ENCODE measurements around the gene EYA4.

The EYA4 gene

DNA sequence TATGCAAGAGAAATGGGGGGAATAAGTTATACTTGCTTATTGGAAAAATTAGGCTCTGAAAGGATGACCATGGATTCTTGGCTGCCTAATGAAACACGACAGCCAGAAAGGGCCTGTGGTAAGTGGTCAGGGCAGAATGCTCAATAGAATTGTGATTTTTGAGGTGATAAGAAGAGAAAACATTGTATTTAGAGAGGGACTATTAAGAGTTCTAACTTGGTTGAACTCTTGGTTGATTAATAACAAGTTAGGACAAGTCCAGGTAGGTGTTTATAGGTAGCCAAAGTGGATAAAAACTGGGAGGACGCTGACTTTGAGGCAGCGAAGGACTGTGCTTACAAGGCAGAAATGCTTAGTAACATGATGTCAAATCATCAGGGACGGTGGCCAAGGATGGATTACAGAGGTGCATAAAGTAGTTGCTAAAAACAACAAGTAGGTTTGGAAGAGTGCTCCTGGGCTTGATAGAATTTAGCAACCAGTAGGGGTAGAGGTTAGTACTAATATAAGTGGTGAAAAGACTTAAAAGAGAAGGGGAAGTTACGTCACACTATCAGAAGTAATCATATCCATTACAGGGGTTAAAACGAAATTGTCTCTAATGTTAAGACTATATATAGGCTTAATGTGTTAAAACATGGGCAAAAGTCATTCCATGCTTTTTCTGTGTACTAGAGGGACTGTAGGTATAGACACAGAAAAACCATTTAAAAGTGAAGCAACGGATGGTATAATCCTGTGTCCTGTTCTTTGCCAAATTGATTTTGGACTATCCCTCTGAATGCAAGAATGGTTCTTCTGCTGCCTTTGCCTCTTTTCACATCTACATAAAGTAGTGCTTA lies 98.6 kb downstream of the EYA4 start:
- H3K27me3 ChIP-seq = no peaks in the 10 kb centered on the region
- intact Hi-C loops (cut with DNase I; ENCODE audit: low total_unique reads) = no loop called here
- TF ChIP-seq, protein P1, sequence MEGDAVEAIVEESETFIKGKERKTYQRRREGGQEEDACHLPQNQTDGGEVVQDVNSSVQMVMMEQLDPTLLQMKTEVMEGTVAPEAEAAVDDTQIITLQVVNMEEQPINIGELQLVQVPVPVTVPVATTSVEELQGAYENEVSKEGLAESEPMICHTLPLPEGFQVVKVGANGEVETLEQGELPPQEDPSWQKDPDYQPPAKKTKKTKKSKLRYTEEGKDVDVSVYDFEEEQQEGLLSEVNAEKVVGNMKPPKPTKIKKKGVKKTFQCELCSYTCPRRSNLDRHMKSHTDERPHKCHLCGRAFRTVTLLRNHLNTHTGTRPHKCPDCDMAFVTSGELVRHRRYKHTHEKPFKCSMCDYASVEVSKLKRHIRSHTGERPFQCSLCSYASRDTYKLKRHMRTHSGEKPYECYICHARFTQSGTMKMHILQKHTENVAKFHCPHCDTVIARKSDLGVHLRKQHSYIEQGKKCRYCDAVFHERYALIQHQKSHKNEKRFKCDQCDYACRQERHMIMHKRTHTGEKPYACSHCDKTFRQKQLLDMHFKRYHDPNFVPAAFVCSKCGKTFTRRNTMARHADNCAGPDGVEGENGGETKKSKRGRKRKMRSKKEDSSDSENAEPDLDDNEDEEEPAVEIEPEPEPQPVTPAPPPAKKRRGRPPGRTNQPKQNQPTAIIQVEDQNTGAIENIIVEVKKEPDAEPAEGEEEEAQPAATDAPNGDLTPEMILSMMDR (IDR thresholded peaks at IDR 0.05) = no peak
- H3K4me3 ChIP-seq = no peak overlapping the region
- H3K27ac ChIP-seq = no peak overlapping the region
- no peaks in the 10 kb centered on the region for H3K36me3 ChIP-seq
- no peaks in the 10 kb centered on the region for H3K4me1 ChIP-seq
- no peak for DNase-seq
- H3K9me3 ChIP-seq = no peaks in the 10 kb centered on the region

DNA sequence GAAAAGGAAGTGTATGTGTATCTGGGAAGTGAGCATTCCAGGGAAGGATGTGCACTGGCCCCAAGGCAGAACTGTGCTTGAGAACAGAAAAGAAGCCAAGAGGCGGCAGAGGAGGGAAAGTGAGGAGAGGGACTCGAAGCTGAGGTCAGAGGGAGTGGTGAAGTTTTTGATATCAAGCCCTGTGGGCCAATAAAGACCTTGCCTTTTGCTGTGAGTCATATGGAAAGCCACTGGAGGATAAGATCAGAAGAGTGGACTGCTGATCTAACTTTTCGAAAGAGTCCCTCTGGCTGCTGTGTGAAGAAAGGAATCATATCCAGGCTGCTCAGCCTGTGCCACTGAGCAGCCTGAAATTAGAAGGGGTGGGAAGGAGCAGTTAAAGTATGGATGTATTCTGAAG lies 99.4 kb downstream of the EYA4 start:
- Histone ChIP-seq H3K4me1 (no peaks in the 10 kb centered on the region), H3K27me3 (no peaks in the 10 kb centered on the region), H3K27ac (no peak overlapping the region), H3K4me3 (no peak overlapping the region), H3K9me3 (no peaks in the 10 kb centered on the region), H3K36me3 (no peaks in the 10 kb centered on the region)
- TF ChIP-seq, protein P1 (IDR thresholded peaks at IDR 0.05) = no peak
- intact Hi-C loops (cut with DNase I; ENCODE audit: low total_unique reads) = no loop called here
- DNase-seq = no peak

DNA sequence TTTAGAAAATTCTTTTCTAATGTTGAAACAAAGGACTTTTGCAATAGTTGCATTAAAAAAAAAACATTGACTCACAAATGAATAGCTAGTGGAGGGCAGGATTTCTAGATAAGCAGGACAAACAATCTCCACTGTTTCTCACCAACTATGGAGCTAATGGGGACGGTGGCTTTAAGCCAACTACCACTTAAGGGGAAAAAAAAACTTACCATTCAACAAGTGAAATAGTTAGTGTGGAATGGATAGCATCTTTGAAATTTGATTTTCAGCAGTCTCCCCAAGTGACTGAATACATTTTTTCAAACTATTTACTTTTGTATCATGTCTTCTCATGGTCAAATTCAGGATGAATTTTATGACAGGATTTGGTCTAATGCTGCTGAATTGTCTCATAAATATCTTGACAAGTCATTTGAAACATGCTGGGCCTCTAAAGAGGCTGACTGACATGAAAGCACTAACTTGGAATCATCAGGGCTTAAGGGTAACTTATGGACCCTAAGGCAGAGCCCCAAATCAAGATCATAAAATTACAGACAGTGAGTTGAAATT lies 100.5 kb downstream of the EYA4 start:
- Histone ChIP-seq H3K4me3 (no peak overlapping the region), H3K27me3 (no peaks in the 10 kb centered on the region), H3K9me3 (no peaks in the 10 kb centered on the region), H3K27ac (no peak overlapping the region), H3K36me3 (no peaks in the 10 kb centered on the region), H3K4me1 (no peaks in the 10 kb centered on the region)
- DNase-seq = no peak
- intact Hi-C loops (cut with DNase I; ENCODE audit: low total_unique reads) = no loop called here
- TF ChIP-seq, protein P1 (IDR thresholded peaks at IDR 0.05) = no peak

DNA sequence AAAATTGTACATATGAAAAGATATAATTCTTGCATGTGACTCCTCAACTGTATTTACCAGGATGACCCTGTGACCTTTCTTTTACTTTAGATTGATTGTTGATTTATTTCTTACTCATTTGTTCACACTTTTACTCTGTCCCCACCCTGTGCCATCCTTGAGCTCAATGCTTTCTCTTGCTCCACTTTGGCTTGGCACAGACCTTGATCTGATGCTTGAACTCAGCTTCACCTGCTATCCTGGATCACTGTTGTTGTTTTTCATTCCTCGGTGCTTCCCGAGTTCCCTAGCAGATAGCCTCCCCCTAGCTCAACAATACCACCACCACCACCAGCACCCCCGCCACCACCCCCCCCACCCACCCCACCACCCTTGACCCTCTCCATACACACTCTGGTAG lies 102.1 kb downstream of the EYA4 start:
- intact Hi-C loops (cut with DNase I; ENCODE audit: low total_unique reads) = no loop called here
- Histone ChIP-seq H3K9me3 (no peaks in the 10 kb centered on the region), H3K4me3 (no peak overlapping the region), H3K27me3 (no peaks in the 10 kb centered on the region), H3K27ac (no peak overlapping the region), H3K4me1 (no peaks in the 10 kb centered on the region), H3K36me3 (no peaks in the 10 kb centered on the region)
- DNase-seq = no peak
- TF ChIP-seq, protein P1 (IDR thresholded peaks at IDR 0.05) = no peak

DNA sequence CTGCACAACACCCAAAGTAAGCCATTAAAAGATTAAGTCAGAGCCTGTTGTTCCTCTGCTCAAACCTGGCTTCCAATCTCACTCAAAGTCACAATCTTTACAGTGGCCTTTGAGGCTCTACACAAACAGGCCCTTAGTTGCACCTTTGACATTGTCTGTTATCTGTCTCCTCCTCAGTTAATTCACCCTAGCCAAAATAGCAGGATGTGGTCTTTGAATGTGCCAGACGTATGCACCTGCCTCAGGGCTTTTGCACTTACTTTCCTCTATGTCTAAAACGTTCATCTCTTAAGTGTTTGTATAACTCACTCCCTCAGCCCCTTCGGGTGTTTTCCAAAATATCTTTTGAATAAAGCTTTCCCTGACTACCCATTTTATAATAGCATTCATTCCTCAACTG lies 107.7 kb downstream of the EYA4 start:
- TF ChIP-seq, protein P1 (IDR thresholded peaks at IDR 0.05) = no peak
- no peaks in the 10 kb centered on the region for H3K4me1 ChIP-seq
- intact Hi-C loops (cut with DNase I; ENCODE audit: low total_unique reads) = no loop called here
- no peaks in the 10 kb centered on the region for H3K9me3 ChIP-seq
- no peaks in the 10 kb centered on the region for H3K27me3 ChIP-seq
- DNase-seq = no peak
- H3K36me3 ChIP-seq = no peaks in the 10 kb centered on the region
- H3K4me3 ChIP-seq = no peak overlapping the region
- H3K27ac ChIP-seq = no peak overlapping the region

Data from tibial artery (tissue), 4 donors.